ENCODE results near the gene NUP210L. TPM values are rescaled to one million over a fixed set of nuclear protein-coding genes. Genes with fewer than 3 reads are reported as not detected.
A peak's percentile ranks its signal among the peaks of the same experiment; 100 is the strongest.

The NUP210L gene
- total and polyA plus RNA-seq, 2 donors (not counting 3 experiments of a cell fraction or from before 2014, with no cell fraction given) = 0.01 to 0.07 TPM

DNA sequence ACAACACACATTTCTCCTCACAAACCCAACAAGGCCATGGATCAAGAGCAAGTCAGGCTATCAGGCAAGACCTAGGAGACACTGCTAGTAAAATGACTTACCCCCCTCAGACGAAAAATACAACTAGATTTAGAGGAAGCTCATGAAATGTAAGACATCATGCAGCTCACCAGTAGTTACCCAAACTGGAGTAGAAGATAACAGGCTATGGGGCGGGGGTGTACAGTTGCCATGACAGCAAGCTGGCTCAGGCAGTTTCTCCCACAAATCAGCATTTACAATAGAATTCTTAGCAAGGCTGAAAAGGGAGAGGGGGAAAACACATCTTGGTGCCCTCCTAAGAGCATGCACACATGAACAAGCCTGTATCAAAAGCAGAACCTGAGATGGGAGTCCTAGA, 23.1 kb upstream of the NUP210L start:
- no peaks in the 10 kb centered on the region for H3K9me3 ChIP-seq (replicated peaks; ENCODE audit: control insufficient read depth, insufficient read depth, low read length)
- CTCF ChIA-PET = interaction anchor here (0.6 to 2.4 kb wide), 4 partner anchors 18 to 157 kb away, joined by 3 to 8 read pairs (median 6); no protein-coding TSS in a partner anchor
- peaks cover 12 to 24% of the 10 kb centered on the region in 2 experiments for H3K36me3 ChIP-seq (ENCODE audit: control insufficient read depth in 2 of 2, extremely low read depth in 1 of 2, insufficient read depth in 2 of 2, low read length in 2 of 2)
- DNase-seq (ENCODE audit: low read depth, low spot score) (no peak), FAIRE-seq (no peak)
- H3K9ac ChIP-seq (replicated peaks; ENCODE audit: extremely low read depth, insufficient read depth, low read length) = no peak overlapping the region
- dilution Hi-C loops (cut with MboI; ENCODE audit: extremely low pct_ligation_motif_present, low sequenced_read_pairs) = no loop called here
- H3K79me2 ChIP-seq (ENCODE audit: control insufficient read depth, insufficient read depth, low read length) = peaks cover 94% of the 10 kb centered on the region
- peaks cover 8% of the 10 kb centered on the region for H4K20me1 ChIP-seq (replicated peaks; ENCODE audit: control insufficient read depth, extremely low read depth, insufficient read depth, low read length)
- no peaks in the 10 kb centered on the region for H3K27me3 ChIP-seq (ENCODE audit: control insufficient read depth in 2 of 2, insufficient read depth in 2 of 2, low read length in 2 of 2)
- no peak overlapping the region for H3K27ac ChIP-seq (ENCODE audit: insufficient read depth, low read depth, low read length)
- POLR2A ChIA-PET = no interaction called here
- intact Hi-C loops (cut with micrococcal nuclease) = no loop called here
- H3K9me1 ChIP-seq (replicated peaks; ENCODE audit: control insufficient read depth, extremely low read depth, insufficient read depth, low read length) = no peaks in the 10 kb centered on the region
- H3K4me3 ChIP-seq (replicated peaks in 1 of 3; ENCODE audit: insufficient read depth in 1 of 3, low read depth in 1 of 3, low read length in 3 of 3) = no peak overlapping the region
- peak overlapping the region; percentile 96 for H3K4me2 ChIP-seq (ENCODE audit: insufficient read depth, low read length)
- peaks cover 49% of the 10 kb centered on the region for H3K4me1 ChIP-seq (ENCODE audit: control insufficient read depth, extremely low read depth, insufficient read depth, low read length)
- BruUV-seq (replicated peaks) = no TSS peak
- TF ChIP-seq FOS (IDR thresholded peaks at IDR 0.05; ENCODE audit: borderline replicate concordance, insufficient read depth, low read length) = no peak
- no peak for TF ChIP-seq GATA2 (IDR thresholded peaks at IDR 0.05; ENCODE audit: insufficient read depth, insufficient read length, low read depth, low read length)
- no peak overlapping the region for H2AFZ ChIP-seq (ENCODE audit: low read depth, low read length)

- BruUV-seq (replicated peaks) = no TSS peak
- Histone ChIP-seq H3K79me2 (ENCODE audit: control insufficient read depth, insufficient read depth, low read length) (peaks cover 95% of the 10 kb centered on the region), H3K9ac (replicated peaks; ENCODE audit: extremely low read depth, insufficient read depth, low read length) (no peak overlapping the region), H3K36me3 (ENCODE audit: control insufficient read depth in 2 of 2, extremely low read depth in 1 of 2, insufficient read depth in 2 of 2, low read length in 2 of 2) (peaks cover 28 to 39% of the 10 kb centered on the region in 2 experiments), H3K4me2 (ENCODE audit: insufficient read depth, low read length) (no peak overlapping the region), H3K4me3 (replicated peaks in 1 of 3; ENCODE audit: insufficient read depth in 1 of 3, low read depth in 1 of 3, low read length in 3 of 3) (no peak overlapping the region), H3K27me3 (ENCODE audit: control insufficient read depth in 2 of 2, insufficient read depth in 2 of 2, low read length in 2 of 2) (no peaks in the 10 kb centered on the region), H3K4me1 (ENCODE audit: control insufficient read depth, extremely low read depth, insufficient read depth, low read length) (peaks cover 49% of the 10 kb centered on the region), H2AFZ (ENCODE audit: low read depth, low read length) (no peak overlapping the region), H4K20me1 (replicated peaks; ENCODE audit: control insufficient read depth, extremely low read depth, insufficient read depth, low read length) (peaks cover 10% of the 10 kb centered on the region), H3K27ac (ENCODE audit: insufficient read depth, low read depth, low read length) (no peak overlapping the region), H3K9me3 (replicated peaks; ENCODE audit: control insufficient read depth, insufficient read depth, low read length) (no peaks in the 10 kb centered on the region), H3K9me1 (replicated peaks; ENCODE audit: control insufficient read depth, extremely low read depth, insufficient read depth, low read length) (no peaks in the 10 kb centered on the region)
- FAIRE-seq (peak; percentile 98), DNase-seq (ENCODE audit: low read depth, low spot score) (peak; percentile 86)
- TF ChIP-seq POLR2A (IDR thresholded peaks at IDR 0.05; ENCODE audit: low read depth, low read length) = no peak
- no peak for TF ChIP-seq MAX (IDR thresholded peaks at IDR 0.05; ENCODE audit: insufficient read depth, insufficient read length)
- no peak for TF ChIP-seq GATA2 (IDR thresholded peaks at IDR 0.05; ENCODE audit: insufficient read depth, insufficient read length, low read depth, low read length)
- TF ChIP-seq, protein P1, sequence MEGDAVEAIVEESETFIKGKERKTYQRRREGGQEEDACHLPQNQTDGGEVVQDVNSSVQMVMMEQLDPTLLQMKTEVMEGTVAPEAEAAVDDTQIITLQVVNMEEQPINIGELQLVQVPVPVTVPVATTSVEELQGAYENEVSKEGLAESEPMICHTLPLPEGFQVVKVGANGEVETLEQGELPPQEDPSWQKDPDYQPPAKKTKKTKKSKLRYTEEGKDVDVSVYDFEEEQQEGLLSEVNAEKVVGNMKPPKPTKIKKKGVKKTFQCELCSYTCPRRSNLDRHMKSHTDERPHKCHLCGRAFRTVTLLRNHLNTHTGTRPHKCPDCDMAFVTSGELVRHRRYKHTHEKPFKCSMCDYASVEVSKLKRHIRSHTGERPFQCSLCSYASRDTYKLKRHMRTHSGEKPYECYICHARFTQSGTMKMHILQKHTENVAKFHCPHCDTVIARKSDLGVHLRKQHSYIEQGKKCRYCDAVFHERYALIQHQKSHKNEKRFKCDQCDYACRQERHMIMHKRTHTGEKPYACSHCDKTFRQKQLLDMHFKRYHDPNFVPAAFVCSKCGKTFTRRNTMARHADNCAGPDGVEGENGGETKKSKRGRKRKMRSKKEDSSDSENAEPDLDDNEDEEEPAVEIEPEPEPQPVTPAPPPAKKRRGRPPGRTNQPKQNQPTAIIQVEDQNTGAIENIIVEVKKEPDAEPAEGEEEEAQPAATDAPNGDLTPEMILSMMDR (IDR thresholded peaks at IDR 0.05; ENCODE audit: extremely low read depth in 1 of 2, insufficient read depth in 1 of 2, low read depth in 1 of 2, low read length in 2 of 2) = no peak
- TF ChIP-seq POLR2AphosphoS5 (IDR thresholded peaks at IDR 0.05; ENCODE audit: insufficient read depth, low read depth, low read length) = no peak
- TF ChIP-seq JUN (IDR thresholded peaks at IDR 0.05; ENCODE audit: borderline replicate concordance, insufficient read depth, insufficient read length, low read depth) = no peak
- no peak for TF ChIP-seq EZH2 (IDR thresholded peaks at IDR 0.05; ENCODE audit: borderline replicate concordance, low read depth, low read length, severe bottlenecking)
- TF ChIP-seq MYC (IDR thresholded peaks at IDR 0.05; ENCODE audit: low read depth, low read length) = no peak
- CTCF ChIA-PET = interaction anchor here (1.2 to 2.4 kb wide), 4 partner anchors 14 to 158 kb away, joined by 3 to 8 read pairs (median 5); no protein-coding TSS in a partner anchor
- intact Hi-C loops (cut with micrococcal nuclease) (no loop called here), dilution Hi-C loops (cut with MboI; ENCODE audit: extremely low pct_ligation_motif_present, low sequenced_read_pairs) (no loop called here)
- POLR2A ChIA-PET = interaction anchor here (0.6 to 1.2 kb wide), 4 partner anchors 11 to 392 kb away, joined by 3 to 6 read pairs (median 4); no protein-coding TSS in a partner anchor
Observed at GRCh38 chr1:154176337-154176736, 21.5 kb upstream of the NUP210L start.

Measured in endothelial cell of umbilical vein (primary cell).